GM19025 (cell line): ENCODE data around the gene THG1L.
A peak's percentile ranks its signal among the peaks of the same experiment; 100 is the strongest.
"Not testable (repeated sequence)": the region's sequence is repeated elsewhere in the genome, so short reads cannot be mapped to it uniquely, and the experiment has no call there.

ENCODE experiments used
- ATAC-seq: cut with Tn5 transposase; IDR thresholded peaks from one replicate; pipeline ENCODE4 v1.9.1; 2021; ENCODE audit warnings: mild to moderate bottlenecking, low read depth, moderate library complexity; ENCODE audit not compliant: unreplicated experiment

Gene THG1L

GRCh38 chr5:157731272-157732129 is at the start of gene THG1L:
Gene THG1L (plus strand): TSS chr5:157731420. CDS start chr5:157731441, 21 bp downstream.
- ATAC-seq: peak; percentile 94

- no peak for ATAC-seq
These were observed 49.0 kb upstream of the THG1L start for GRCh38 chr5:157682257-157682656.

GRCh38 chr5:157686276-157687197 is 44.7 kb upstream of the THG1L start:
- not testable (repeated sequence) for ATAC-seq

- ATAC-seq: no peak
These were observed 44.0 kb upstream of the THG1L start for GRCh38 chr5:157687198-157687554.

GRCh38 chr5:157689942-157690689 is 41.1 kb upstream of the THG1L start:
- no peak for ATAC-seq

GRCh38 chr5:157690690-157691433 is 40.4 kb upstream of the THG1L start:
- ATAC-seq: no peak

- not testable (repeated sequence) for ATAC-seq
These were observed 37.4 kb upstream of the THG1L start for GRCh38 chr5:157693816-157694215.

GRCh38 chr5:157696154-157696553 is 35.1 kb upstream of the THG1L start:
- ATAC-seq: not testable (repeated sequence)

GRCh38 chr5:157698674-157699073 is 32.5 kb upstream of the THG1L start:
- ATAC-seq: not testable (repeated sequence)

GRCh38 chr5:157703736-157704135 is 27.5 kb upstream of the THG1L start:
- ATAC-seq: no peak

- no peak for ATAC-seq
These were observed 22.4 kb upstream of the THG1L start for GRCh38 chr5:157708866-157709265.

GRCh38 chr5:157709346-157709745 is 21.9 kb upstream of the THG1L start:
- no peak for ATAC-seq

- ATAC-seq: no peak
These were observed 20.8 kb upstream of the THG1L start for GRCh38 chr5:157710431-157710830.

- no peak for ATAC-seq
These were observed 20.3 kb upstream of the THG1L start for GRCh38 chr5:157710882-157711281.

GRCh38 chr5:157713830-157714595 is 17.2 kb upstream of the THG1L start:
- no peak for ATAC-seq

- ATAC-seq: no peak
These were observed 16.7 kb upstream of the THG1L start for GRCh38 chr5:157714596-157714864.

GRCh38 chr5:157718519-157718918 is 12.7 kb upstream of the THG1L start:
- no peak for ATAC-seq

GRCh38 chr5:157719245-157719644 is 12.0 kb upstream of the THG1L start:
- no peak for ATAC-seq

GRCh38 chr5:157721159-157721558 is 10.1 kb upstream of the THG1L start:
- ATAC-seq: no peak
